Esophagus muscularis mucosa (tissue), 4 donors: Measurements from ENCODE around the gene FES.

Experiments used
- CTCF ChIP-seq, 3 experiments: fragments of 200-600 bp in 2 of 3; fragments of 450-650 bp in 1 of 3; sonication (generic) in 2 of 3; IDR thresholded peaks; one replicate each; pipeline ENCODE4 v1.5.1; 2017 to 2019; ENCODE audit warnings: antibody characterized with exemption in 3 of 3, mild to moderate bottlenecking in 2 of 3, moderate library complexity in 1 of 3
- EP300 ChIP-seq: sonication (generic); formaldehyde crosslinking; IDR thresholded peaks from one replicate; pipeline ENCODE4 v1.6.1; 2017; ENCODE audit warnings: antibody characterized with exemption
- POLR2A ChIP-seq: fragments of 450-650 bp; IDR thresholded peaks from one replicate; pipeline ENCODE4 v1.6.1; 2017; ENCODE audit warnings: antibody characterized with exemption, moderate library complexity, mild to moderate bottlenecking, low read depth
- POLR2AphosphoS5 ChIP-seq, 2 donors: sonication (generic); formaldehyde crosslinking; IDR thresholded peaks; one replicate each; pipeline ENCODE4 v1.6.1; 2017; ENCODE audit warnings: antibody characterized with exemption in 2 of 2

- TF ChIP-seq CTCF (IDR thresholded peaks at IDR 0.05) (no peak), POLR2A (no peak), EP300 (no peak), POLR2AphosphoS5 (IDR thresholded peaks at IDR 0.05) (no peak)
Observed at GRCh38 chr15:90876512-90877170, 7.7 kb upstream of the FES start.
